NCI-H526 treated with DMSO at 0.1 percent for 48 hours (cell line): ENCODE data around the gene SUSD4.

ENCODE experiments used
- DNase-seq: peaks from one replicate; lab custom pipeline; 2025; lab: John Stamatoyannopoulos, UW

SUSD4 gene

DNA sequence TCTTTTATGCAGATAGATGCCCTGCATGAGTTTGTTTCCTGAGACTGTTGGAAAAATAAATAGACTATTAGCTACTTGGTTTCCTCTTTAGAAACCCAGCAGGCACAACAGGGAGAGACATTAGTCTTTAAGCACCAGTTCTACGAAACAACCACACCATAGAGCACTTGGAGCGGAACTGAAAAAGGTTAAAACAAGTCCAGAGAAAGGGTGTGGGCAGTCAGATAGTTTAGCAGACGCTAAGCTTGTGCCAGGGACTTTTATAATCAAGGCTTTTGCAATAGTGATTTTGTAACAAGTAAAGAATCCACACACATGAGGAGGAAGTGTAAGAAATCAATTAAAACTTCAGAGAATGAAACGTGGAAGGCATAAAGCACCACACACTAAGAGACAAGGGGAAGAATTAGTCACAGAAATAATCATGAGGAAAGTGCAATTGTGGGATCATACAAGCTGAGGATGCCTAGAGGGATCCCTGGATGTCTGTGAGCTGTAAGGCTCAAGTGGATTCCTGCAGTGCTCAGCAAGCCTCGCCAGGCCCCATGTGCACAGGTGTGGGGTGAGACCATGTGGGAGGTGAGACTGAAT lies 183.2 kb downstream of the SUSD4 start:
- DNase-seq: no peak

DNA sequence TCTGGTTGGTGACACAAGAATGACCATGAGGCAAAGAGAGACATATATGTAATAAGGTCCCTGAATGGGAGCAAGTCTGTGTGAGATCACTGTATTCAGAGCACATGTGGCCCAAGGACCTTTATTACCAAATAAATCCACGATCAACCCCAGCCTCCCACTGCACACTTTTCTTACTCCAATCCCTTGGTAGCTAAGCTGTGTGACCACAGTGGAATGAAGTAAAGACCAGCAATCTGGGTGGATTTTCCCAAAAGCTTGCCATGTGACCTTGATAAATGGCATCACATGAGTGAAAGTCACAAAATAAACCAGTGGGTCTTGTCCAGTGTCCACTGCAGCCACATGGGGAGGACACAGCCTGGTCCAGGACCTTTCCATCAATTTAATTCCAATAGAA lies 184.2 kb downstream of the SUSD4 start:
- DNase-seq: no peak

DNA sequence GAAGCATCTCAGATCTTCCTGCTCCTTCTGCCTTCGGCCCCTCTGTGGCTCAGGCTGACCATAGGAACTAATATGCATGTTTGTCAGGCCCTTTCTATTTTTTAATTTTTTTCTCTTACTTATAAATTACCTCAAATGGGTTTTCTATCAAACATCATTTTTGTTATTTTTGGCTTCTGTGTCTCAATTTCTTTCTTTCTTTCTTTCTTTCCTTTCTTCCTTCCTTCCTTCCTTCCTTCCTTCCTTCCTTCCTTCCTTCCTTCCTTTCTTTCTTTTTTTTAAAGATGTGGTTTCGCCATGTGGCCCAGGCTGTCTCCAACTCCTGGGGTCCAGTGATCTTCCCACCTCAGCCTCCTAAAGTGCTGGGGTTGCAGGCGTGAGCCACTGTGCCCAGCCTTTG lies 184.7 kb downstream of the SUSD4 start:
- no peak for DNase-seq

DNA sequence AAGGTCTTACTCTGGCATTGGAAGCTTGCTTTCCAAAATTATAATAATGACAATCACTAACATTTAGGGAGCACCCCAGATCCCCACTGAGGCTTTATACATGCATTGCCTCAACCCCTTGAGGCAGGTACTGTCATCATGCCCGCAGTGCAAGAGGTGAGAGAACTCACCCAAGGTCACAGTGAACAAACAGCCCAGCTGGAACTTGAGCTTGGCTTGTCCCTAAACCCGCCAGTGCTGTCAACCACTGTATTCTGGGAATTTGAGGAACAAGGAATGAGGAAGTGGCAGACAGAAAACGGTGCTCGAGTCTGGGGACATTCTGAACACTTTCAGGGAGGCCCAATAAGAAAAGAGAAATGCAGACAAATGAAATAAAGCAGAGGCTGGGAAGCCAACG lies 186.3 kb downstream of the SUSD4 start:
- no peak for DNase-seq

DNA sequence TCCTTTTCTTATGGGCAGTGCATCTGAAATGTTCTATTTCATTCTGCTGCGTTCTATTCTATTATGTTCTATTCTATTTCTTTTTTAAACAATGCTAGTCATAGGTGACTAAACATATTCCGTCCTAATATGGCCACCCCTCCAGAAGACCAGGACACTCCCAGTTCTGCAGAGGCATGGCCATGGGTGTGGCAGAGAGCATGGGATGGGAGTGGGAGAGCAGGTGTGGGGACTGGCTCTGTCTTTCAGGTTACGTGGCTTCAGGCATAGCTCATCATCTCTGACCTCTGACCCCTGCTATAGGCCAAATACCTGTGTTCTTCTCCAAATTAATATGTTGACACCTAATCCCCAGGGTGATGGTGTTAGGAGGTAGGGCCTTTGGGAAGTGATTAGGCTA lies 187.5 kb downstream of the SUSD4 start:
- no peak for DNase-seq

DNA sequence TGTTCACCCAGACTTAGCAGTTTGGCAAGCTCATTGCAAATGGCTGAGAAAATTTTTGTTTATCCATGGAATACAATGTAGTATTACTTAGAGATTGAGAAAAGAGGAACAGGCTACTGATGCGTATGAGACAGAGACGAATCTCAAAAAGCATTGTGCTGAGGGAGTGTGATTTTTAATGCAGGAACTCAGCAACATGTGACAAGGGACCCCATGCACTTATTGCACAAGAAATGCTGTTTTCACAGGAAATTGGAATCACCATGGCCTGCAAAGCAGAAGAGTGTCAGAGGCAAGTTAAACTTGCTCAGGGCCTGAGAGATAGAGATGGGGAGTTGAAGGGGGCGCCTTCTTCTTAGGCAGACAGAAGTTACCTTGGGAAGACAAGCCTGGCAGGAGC lies 188.3 kb downstream of the SUSD4 start:
- DNase-seq: no peak

DNA sequence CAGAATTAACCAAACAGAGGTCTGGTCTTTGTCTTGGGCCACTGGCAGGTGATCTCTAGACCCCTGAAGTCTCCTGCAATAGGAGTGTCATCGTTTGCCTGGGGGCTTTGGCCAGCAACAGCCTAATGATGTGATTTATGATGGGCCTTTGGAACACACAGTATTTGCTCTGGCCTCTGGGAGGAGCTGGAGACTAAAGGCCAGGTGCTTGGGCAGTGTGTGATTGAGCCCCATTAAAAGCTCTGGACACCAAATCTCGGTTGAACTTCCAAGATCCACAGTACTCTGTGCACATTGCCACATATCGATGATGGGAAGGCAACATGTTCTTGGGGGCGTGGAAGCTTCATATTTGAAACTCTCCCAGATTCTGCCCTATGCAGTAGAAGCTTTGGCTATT lies 188.9 kb downstream of the SUSD4 start:
- DNase-seq: no peak
